HG03064 (cell line): Measurements from ENCODE around the gene KLHL36.
"Not testable (repeated sequence)": the region's sequence is repeated elsewhere in the genome, so short reads cannot be mapped to it uniquely, and the experiment has no call there.

Source experiments
- ATAC-seq: cut with Tn5 transposase; IDR thresholded peaks from one replicate; pipeline ENCODE4 v1.9.1; 2021; ENCODE audit warnings: low read depth; ENCODE audit not compliant: unreplicated experiment

The KLHL36 gene

DNA sequence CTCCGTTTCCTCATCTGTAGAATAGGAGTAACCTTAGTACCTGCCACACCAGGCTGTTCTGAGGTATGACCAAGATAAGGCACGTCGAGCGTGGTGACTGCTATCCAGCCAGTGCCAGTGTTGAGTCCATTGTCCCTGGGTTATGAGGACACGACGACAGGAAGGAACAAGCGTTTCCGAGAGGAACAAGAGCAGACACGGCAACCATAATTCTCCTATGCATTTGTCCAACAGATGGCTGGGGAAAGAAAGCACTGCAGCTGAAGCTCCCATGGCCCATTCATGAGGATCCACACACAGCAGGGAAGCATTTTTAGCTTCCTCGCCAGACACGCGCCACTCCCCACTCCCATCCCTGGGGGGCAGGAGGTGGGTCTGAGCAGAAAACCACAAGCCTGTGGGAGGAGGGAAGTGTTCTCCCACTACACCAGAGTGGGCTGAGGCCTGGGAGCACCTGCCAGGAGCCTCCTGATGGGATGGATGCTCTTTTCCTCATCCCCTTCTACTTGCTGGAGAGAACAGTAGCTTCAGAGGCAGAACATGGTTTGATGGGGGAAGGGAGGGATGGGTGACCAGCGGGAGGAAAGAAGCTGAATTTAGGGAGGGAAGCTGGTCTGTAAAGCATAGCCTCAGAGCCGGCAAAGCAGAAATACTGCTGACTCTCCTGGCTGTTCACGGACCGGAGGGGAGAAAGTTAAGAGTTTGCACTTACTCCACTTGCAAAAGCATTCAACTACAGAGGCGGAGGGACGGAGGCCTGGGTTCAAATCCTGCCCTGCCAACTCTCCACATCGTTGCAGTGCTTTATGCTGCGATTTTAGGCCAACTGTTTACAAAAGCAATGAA, 33.1 kb upstream of the KLHL36 start:
- ATAC-seq = no peak

DNA sequence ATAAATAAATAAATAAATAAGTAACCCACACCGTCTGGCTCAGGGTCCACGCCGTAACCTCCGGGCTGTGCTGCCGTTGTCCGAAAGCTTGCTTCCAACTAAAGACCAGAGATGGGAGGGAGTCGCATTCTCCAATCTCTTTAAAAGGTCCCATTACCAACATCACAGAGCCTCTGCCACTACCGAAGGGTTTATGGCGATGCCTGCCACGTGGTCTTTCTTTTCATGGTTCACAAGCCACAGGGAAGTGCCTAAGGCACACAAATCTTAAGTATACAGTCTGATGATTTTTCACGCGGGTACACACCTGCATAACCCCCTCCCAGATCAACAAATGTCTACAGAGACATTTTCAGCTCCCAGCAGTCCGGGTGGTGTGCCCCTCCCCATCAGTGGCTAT, 31.8 kb upstream of the KLHL36 start:
- ATAC-seq = no peak

DNA sequence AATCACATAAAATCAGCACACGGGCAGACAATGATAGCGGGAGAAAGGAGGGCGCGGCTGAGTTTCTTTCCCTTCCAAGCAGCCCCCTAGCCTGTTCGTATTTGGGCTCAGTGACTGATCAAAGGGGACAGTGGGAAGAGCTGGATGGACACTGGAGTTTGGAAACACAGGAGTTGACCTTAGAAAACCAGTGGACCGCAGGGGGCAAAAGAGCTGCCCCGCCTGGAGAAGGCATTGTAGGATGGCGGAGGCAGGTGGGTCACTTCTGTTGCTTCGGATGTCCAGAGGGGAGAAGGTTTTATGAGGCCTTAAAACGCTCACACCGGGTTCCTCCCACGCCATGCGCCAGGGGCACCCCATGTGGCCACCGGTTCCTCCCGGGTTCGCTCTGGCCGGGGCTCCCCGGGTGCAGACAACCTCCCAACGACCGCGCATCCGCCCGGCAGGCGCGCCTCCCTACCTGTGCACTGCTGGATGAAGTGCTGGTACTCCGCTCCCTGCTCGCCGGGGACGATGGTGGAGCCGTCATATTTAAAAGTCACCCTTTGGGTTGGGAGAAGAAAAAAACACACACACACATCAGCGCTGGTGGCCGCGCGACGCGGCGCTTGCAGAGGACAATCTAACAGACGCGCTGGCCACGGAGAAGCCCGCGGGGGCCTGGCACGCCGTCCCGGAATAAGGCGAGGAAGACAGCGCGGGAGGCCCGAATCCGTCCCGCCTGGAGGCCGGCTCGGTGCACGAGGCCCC, 31.1 kb upstream of the KLHL36 start:
- ATAC-seq = peak; percentile 29

DNA sequence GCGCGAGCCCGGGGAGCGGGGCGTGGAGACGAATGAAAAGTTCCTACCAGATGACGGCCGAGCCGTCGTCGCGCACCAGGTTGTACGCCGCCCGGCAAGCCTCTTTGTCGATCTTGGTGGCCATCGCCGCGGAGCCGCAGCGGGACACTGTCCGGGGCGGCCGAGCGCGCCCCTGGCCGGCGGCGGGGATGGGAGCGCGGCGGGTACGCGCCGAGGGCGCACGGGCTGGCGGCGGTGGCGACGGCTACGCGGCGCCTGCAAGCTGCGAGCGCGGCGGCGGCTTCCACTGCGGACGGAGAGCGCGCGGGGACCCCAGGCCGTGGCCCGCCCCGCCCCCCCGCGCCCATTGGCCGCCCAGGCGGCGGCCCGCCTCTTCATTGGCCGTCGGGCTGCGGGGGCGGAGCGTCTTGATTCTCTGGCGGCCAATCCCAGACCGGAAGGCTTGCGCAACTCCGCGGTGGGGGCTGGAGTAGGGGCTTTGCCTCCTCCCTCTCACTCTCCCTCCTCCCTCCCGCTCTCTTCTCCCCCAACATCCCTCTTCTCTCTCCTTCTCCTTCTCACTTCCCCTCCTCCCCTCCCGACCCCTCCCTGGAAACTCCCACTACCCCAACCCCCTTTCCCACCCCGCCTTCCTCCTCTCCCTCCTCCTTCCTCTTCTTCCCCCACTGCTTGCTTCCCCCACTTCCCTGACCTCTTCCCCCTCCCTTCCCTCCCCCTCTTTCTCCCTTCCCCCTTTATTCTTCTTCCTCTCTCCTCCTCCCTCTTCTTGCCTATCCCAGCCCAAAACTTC, 30.3 kb upstream of the KLHL36 start, which contains the start of gene COTL1:
COTL1 (minus strand) TSS at position 288 of the 790 bp plus-strand sequence; CDS start at position 124, 164 bp downstream.
- ATAC-seq = peak; percentile 73

DNA sequence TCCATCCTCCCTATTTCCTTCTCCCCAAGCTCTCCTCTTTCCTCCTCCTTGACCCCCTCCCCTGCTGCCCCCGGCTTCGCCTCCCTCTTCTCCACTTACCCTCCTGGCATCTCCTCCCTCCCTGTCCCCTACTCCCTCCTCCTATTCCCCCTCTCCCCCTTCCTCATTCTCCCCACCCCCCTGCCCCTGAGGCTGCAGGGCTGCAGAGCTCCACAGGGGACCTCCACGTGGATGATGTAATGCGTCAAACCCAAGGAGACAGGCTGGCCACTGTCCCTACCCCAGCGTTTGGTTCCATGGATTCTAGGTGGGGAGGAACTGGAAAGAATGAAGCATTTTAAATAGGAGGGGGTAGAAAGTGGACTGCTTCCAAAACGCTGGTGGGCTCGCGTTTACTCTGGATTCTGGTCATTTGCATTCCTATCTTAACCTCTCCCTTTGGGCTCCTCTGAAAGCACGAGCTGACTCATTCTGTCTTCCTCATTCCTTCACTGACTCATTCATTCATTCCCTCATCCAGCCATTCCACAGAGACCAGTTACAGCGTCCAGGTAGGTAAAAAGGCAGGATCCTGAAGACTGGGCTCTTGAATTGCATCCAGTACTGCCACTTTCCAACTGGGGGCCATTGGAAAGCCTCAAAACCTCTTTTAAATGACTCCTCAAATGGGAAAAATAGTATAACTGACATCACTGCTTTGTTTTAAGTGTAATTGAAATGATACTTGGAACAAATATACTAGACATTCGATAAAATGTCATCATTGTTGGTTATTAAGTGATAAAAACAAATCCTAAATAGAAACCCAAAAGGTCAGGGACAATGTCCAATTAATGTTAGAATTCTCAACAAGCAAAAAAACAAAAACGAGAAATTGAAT, 29.5 kb upstream of the KLHL36 start:
- ATAC-seq = no peak

DNA sequence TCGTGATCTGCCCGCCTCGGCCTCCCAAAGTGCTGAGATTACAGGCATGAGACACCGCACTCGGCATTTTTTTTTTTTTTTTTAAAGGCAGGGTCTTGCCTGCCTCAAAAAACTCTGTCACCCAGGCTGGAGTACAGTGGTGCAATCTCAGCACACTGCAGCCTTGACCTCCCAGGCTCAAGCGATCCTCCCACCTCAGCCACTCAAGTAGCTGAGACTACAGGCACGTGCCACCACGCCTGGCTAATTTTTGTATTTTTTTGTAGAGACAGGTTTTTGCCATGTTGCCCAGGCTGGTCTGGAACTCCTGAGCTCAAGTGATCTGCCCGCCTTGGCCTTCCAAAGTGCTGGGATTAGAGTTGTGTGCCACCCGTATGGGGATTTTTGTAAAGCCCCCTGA, 27.4 kb upstream of the KLHL36 start:
- not testable (repeated sequence) for ATAC-seq

DNA sequence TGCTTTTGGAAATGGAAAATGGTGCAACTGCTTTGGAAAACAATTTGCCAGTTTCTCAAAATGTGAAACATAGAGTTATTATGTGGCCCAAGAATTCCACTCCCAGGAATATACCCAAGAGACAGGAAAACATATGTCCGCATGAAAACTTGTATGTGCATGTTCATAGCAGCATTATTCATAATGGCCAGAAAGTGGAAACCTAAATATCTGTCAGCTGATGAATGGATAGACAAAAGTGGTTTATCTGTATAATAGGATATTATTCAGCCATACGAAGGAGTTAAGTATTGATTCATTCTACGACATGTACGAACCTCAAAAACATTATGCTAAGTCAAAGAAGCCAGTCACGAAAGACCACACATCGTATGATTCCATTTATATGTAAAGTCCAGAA, 22.8 kb upstream of the KLHL36 start:
- ATAC-seq = no peak

DNA sequence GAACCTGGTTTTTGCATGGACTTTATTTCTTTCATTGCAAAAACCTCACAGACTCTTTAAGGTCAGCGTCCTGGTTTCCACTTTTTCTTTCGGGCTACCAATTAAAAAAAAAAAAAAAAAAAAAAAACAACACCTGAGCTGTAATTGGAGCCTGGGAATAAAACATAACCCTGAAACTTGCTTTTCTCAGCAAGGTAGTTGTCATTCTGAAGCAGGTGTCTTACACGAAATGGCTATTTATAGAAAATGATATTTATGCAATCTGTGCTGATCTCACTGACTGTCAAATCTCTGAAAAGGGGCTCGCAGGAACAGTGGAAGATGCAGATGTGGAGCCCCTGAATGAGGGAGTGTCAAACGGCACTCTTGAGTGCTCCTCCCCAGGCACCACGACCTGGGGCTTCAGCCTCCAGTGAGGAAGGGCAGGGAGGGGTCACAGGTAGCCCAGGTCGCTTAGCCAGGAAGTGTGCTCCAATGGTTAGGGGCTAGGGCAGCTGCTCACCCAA, 20.0 kb upstream of the KLHL36 start:
- ATAC-seq = no peak

DNA sequence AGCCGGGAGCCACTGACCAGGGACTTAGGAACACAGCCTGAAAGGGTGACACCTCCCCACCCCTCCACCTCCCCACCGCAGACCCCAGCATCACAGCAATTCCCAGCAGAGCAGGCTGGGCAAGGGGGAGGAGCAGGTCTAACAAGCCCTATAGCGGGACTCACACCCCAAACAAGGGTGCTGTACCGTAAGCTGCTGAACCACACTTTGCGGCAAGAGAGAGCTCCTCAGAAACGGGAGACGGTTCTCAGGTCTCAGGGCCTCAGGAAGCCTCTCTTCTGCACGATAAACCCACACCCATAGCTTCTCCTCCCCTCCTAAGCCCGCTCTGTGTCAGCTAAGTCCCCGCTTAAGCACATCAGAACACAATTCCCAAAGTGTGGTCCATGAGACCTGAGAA, 18.7 kb upstream of the KLHL36 start:
- ATAC-seq = no peak

DNA sequence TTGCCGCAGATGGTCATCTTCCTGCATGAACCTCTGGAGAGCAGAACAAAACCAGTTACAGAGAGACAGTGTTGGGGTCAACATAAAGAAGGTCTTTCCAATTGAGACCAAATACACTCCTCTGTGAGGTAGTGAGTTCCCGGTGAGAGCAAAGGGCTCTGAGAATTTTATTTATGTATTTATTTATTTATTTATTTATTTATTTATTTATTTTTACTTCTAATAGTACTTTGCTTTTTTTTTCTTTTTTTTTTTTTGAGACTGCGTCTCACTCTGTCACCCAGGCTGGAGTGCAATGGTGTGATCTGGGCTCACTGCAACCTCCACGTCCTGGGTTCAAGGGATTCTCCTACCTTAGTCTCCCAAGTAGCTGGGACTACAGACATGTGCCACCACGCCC, 18.3 kb upstream of the KLHL36 start:
- no peak for ATAC-seq

DNA sequence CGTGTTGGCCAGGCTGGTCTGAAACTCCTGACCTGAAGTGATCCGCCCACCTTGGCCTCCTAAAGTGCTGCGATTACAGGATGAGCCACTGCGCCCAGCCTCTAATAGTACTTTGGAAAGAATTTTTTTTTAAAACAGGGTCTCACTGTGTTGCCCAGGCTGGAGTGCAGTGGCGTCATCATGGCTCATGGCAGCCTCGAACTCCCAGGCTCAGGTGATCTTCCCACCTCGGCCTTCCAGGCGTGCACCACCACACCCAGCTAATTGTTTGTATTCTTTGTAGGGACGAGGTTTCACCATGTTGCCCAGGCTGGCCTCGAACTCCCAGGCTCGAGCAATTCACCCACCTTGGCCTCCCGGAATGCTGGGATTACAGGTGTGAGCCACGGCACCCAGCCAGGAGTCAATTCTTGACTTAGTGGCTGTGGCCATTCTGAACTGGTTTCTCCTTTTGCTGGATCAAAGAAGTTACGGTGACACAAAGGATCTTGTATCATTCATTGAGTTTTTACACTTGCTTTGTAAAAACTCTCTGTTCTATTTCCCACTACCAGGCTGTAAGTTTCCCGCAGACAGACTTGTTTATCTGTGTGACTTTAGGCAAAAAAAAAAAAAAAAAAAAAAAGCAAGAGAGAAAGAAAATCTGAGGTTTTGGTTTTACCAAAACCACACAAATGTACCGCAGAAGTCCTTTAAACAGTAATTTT, 17.7 kb upstream of the KLHL36 start:
- no peak for ATAC-seq

DNA sequence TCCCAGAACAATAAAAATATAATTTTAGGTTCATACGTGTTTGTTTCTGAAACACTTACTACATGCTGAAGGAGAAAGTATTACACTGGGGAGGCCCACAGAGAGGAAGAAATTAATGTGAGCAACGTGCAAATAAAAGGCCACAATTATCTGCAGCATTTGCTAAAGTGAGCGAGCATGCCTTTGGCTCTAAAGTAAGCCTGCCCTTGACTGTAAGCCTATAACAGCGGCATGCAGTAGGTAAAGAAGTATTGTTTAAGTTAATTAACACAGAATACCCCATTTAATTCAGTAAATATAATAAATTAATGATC, 17.2 kb upstream of the KLHL36 start:
- ATAC-seq = no peak

DNA sequence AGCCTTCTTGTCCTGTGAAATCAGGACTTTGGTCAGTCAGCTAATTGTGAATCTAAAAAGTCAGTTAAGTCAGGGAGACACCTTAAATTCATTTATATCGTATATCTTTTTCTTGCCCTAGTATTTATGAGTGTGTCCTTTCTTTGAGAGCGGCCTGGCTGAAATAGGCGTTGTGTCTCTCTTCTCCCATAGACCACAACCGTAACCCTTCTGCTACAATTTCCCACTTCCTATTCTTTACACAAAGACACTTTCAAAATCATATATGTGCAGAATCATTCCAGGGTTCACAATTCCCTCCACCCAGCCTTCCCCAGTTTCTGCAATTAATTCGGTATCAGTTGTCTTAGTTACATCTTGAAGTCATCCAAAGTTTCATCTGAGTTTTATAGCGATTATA, 16.4 kb upstream of the KLHL36 start:
- no peak for ATAC-seq

DNA sequence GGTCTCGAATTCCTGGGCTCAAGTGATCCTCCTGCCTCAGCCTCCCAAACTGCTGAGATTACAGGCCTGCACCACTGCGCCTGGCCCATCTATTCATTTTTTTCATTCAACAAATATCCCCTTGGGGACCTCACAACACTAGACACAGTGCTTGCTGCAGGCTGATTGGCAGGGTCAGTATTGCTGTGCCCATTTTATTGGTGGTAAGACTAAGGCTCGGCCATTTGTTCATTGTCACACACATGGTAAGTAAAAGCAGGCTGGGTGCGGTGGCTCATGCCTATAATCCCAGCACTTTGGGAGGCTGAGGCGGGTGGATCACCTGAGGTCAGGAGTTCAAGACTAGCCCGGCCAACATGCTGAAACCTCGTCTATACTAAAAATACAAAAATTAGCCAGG, 15.4 kb upstream of the KLHL36 start:
- ATAC-seq = not testable (repeated sequence)

DNA sequence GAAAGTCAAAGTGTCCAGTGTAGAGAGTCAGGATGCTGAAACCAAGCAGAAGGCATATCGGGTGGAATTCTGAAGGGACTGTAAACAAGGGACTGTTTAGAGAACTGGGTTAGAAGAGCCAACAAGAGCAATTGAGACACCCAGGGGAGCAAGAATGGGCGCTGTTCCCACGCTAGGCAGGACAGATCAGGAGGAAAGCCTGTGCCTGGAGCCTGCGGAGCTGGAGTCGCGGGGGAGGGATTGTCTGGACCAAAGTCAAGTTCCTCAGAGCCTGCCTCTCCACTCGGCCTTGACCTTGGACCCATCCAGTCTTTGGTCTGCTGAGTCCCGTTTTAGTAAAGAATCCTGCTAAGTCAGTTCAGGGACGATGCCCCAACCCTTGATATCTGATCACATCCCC, 14.7 kb upstream of the KLHL36 start:
- no peak for ATAC-seq

DNA sequence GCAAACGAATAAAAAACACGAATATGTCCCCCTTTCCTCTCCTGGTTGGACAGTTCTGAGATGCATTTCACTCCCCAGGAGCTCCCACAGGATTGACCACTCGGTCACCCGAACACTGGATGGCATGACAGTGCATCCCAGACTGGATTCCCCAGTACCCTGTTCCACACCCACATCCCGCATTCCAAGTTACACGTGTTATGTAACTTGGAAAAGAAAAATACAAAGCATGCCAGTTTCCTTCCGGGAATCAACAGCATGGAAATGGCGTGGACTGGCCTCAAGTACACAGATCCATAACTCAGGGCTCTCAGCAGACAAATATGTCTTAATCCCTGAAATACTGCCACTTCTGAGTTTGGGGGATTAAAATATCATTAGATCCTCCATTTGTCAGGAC, 12.6 kb upstream of the KLHL36 start:
- no peak for ATAC-seq

DNA sequence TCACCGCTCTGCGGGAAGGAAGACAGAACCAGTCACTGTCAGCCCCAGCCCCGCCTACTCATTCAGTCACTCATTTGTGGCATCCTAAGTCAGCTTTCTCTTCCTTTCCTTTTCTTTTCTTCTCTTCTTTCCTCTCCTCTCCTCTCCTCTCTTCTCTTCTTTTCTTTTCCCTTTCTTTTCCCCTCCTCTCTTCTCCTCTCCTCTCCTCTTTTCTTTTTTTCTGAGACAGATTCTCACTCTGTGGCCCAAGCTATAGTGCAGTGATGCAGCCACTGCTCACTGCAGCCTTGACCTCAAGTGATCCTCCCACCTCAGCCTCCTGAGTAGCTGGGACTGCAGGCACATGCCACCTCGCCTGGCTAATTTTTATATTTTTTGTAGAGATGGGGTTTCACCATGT, 10.6 kb upstream of the KLHL36 start:
- ATAC-seq = no peak

DNA sequence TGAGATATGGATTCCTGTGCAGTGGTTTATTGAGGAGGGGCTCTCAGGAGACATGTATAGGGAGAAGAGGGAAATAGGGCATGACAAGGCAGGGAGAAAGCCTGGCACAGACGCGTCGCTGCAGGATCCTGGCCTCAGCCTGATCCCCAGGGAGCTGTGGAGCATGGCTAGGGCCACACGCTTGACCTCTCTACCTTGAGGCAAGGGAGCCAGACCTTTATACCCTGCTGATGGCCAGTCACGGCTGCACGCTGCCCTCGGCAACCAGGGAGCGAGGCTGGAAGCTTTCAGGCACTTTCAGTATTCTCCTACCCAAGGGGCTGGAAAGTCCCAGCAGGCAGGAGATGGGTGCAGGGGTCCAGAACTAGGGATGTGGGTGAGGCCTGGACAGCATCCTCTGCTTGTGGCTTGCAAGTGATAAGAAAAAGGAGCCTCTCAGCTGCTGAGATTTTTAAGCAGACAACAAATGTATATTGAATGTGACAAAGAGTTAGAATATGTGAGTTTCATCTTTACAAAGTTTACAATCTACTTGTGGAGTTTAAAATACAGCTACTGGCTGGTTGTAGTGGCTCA, 10.0 kb upstream of the KLHL36 start:
- ATAC-seq = no peak

DNA sequence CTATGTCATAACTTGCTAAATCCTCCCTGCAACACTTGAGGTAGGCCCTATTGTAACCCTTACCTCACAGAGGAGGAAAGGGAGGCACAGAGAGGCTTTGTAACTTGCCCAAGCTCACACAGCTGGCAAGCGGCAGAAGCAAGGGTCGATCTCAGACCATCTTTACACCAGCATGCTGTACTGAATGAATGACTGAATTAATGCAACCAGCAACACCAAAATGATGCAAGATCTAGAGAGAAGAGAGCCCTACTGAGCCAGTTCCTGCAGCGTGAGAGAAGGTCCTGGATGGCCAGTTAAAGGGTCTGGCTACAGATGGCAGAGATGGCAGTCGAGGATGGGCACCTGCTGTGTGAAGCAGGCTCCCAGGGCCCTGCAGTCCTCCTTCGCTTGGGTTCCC, 8.2 kb upstream of the KLHL36 start:
- ATAC-seq = no peak
